HEK293T (cell line): ENCODE results near the gene MAP2K2.

Experiments used
- BHLHE40 ChIP-seq: fragments of 450-650 bp; IDR thresholded peaks from 2 replicates; pipeline ENCODE4 v1.6.1; 2016; ENCODE audit warnings: mild to moderate bottlenecking, moderate library complexity, borderline replicate concordance
- ELF4 ChIP-seq: fragments of 450-650 bp; IDR thresholded peaks from 2 replicates; pipeline ENCODE4 v1.6.1; 2017; ENCODE audit warnings: antibody characterized with exemption
- FOXA1 ChIP-seq: fragments of 450-650 bp; IDR thresholded peaks from 2 replicates; pipeline ENCODE4 v1.6.1; 2016; ENCODE audit warnings: mild to moderate bottlenecking
- PKNOX1 ChIP-seq: fragments of 450-650 bp; IDR thresholded peaks from 2 replicates; pipeline ENCODE4 v1.6.1; 2016
- SP1 ChIP-seq: fragments of 450-650 bp; IDR thresholded peaks from 2 replicates; pipeline ENCODE4 v1.6.1; 2017

DNA sequence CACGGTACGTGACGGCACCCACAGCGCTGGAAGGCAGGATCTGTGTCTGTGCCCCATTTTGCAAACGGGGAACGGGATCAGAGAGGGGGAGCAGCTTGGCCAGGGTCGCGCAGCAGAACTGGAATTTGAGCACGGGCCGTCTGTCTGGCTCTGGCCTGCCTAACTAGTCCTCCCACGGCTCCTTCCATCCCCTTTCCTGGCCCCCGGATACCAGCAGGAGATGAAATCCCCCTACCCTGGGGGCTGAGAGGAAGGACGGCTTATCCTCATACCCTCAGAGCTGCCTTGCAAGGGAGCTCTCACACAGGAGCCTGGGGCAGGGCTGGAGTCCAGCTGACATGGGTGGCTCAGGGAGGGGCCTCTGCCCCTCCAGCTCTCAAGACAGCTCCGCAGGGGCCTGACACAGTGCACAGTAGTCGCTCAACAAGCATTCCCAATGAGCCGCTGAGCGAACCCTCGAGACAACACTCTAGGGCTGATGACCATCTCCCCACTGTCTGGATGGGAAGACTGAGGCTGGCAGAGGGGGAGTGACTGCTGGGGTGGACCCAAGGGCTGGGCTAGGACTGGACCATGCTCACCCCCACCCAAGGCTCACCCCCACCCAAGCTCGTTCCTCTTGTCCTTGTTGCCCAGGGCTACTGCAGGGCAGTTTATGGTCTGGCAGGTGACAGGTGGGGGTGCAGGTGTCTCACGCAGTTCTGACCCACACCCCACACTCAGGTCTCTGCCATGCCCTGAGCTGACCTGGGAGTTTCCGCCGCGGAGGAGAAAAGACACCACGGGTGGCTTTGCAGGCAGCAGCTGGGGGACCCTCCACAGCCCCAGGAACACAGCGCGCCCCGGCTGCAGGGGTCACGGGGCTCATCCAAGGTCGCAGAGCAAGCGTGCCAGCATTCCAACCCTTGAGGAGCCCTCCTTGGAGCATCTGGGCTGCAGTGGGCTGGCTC is 61.2 kb downstream of the MAP2K2 start:
- TF ChIP-seq SP1 (no peak), PKNOX1 (no peak), BHLHE40 (no peak), FOXA1 (no peak), ELF4 (no peak)
